Panc1 (cell line): ENCODE measurements around the gene AUP1. TPM values are rescaled to one million over a fixed set of nuclear protein-coding genes. Genes with fewer than 3 reads are reported as not detected.

Experiments used
- ATAC-seq: fragments of 200-7000 bp; cut with Tn5 transposase; 2 replicates; pipeline ENCODE4 v1.9.1; 2020; ENCODE audit warnings: mild to moderate bottlenecking, moderate library complexity
- BruUV-seq: library from RNA; stranded (reverse); fragments of 400-500 nt; replicated peaks from 2 replicates; lab custom pipeline; 2021; lab: Mats Ljungman, UMichigan
- CTCF ChIA-PET: fragments of 300-600 bp; sonication (Branson Sonifier 250); formaldehyde crosslinking; loops from one replicate; lab custom pipeline; 2022; ENCODE audit warnings: antibody characterized with exemption; lab: Charles Lee
- POLR2A ChIA-PET: fragments of 300-600 bp; sonication (Branson Sonifier 250); formaldehyde crosslinking; loops from one replicate; lab custom pipeline; 2022; ENCODE audit warnings: antibody characterized with exemption; lab: Charles Lee
- DNase-seq: peaks from one replicate; pipeline ENCODE4 v3.0.0-alpha.2; 2010; ENCODE audit warnings: low read depth, low spot score
- H3K27ac ChIP-seq: 2 replicates; pipeline ENCODE4 v1.5.1; 2011; ENCODE audit warnings: mild to moderate bottlenecking, low read length, inconsistent platforms
- H3K27me3 ChIP-seq: fragments of 200-500 bp; sonication (Bioruptor generic); 2 replicates; pipeline ENCODE4 v1.6.0; 2014; ENCODE audit warnings: low read length, inconsistent platforms; ENCODE audit not compliant: control insufficient read depth, insufficient read depth
- H3K36me3 ChIP-seq: fragments of 200-500 bp; sonication (Bioruptor generic); 2 replicates; pipeline ENCODE4 v1.5.1; 2014; ENCODE audit warnings: inconsistent platforms, mild to moderate bottlenecking, low read length, moderate library complexity; ENCODE audit not compliant: control insufficient read depth, insufficient read depth
- H3K4me1 ChIP-seq: 2 replicates; pipeline ENCODE4 v1.5.1; 2011; ENCODE audit warnings: inconsistent platforms, mild to moderate bottlenecking, low read length, moderate library complexity; ENCODE audit not compliant: control insufficient read depth, insufficient read depth
- H3K4me3 ChIP-seq, 2 experiments: 2 replicates each; pipeline ENCODE4 v1.5.1; 2011 to 2012; ENCODE audit warnings: low read depth in 2 of 2, low read length in 2 of 2, mild to moderate bottlenecking in 2 of 2, inconsistent platforms in 1 of 2, moderate library complexity in 1 of 2
- H3K9me3 ChIP-seq: fragments of 200-500 bp; sonication (Bioruptor generic); 2 replicates; pipeline ENCODE4 v1.5.1; 2014; ENCODE audit warnings: low read depth, mild to moderate bottlenecking, inconsistent platforms, low read length, moderate library complexity; ENCODE audit not compliant: control insufficient read depth, insufficient read depth
- POLR2AphosphoS5 ChIP-seq: IDR thresholded peaks from 2 replicates; pipeline ENCODE4 v1.6.1; 2012; ENCODE audit warnings: mild to moderate bottlenecking, low read depth, low read length, moderate library complexity
- SIN3A ChIP-seq: IDR thresholded peaks from 2 replicates; pipeline ENCODE4 v1.6.1; 2012; ENCODE audit warnings: low read depth, mild to moderate bottlenecking, low read length, moderate library complexity, borderline replicate concordance; ENCODE audit not compliant: insufficient read depth
- TCF7L2 ChIP-seq: IDR thresholded peaks from 2 replicates; pipeline ENCODE4 v1.6.1; 2011; ENCODE audit warnings: mild to moderate bottlenecking, low read depth, low read length, inconsistent platforms
- in situ Hi-C: cut with HindIII; loops from 2 replicates; pipeline ENCODE4 v1.10.0; 2016; ENCODE audit warnings: low sequenced_read_pairs, low pct_unique_long_range_greater_than_20kb
- intact Hi-C: fragments of 100-400 bp; cut with micrococcal nuclease; formaldehyde crosslinking; loops from one replicate; pipeline ENCODE4 v1.10.0; 2022; ENCODE audit not compliant: unreplicated experiment
- total RNA-seq: library from RNA; stranded (reverse); gene quantifications from one replicate; pipeline ENCODE4 v1.2.1, GENCODE V29; 2021; ENCODE audit not compliant: unreplicated experiment
- TF ChIP-seq, protein P1 (sequence below), 2 experiments: IDR thresholded peaks; 2 replicates each; pipeline ENCODE4 v1.6.1; 2011 to 2012; ENCODE audit warnings: low read depth in 2 of 2, control low read depth in 1 of 2, low read length in 1 of 2, mild to moderate bottlenecking in 1 of 2, moderate library complexity in 1 of 2; ENCODE audit not compliant: insufficient read depth in 1 of 2
- TF ChIP-seq, protein P2 (sequence below): fragments of 450-650 bp; IDR thresholded peaks from 2 replicates; pipeline ENCODE4 v1.5.1; 2017; ENCODE audit warnings: mild to moderate bottlenecking

Gene AUP1
- total RNA-seq, 1 experiment from 2014 or later = 142 TPM

DNA sequence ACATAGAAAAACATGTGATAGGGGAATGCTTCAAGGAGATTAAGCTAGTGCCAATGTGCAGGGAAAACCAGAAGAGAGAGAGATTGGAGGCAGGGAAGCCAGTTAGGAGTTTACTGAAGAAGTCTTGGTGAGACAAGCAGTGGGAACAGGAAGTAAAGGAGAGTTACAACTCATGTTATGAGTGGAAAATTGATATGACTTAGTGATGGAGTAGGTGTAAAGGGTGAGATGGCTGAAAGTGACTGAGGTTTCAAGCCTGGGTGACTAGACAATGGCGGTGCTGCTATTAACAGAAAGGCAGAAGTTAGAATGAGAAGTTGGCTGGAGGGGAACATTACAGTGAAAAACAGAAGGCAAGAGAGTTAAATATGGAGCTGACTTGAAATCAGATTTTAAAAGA lies 41.6 kb upstream of the AUP1 start:
- intact Hi-C loops (no loop called here), in situ Hi-C loops (no loop called here)
- Histone ChIP-seq H3K27ac (no peak overlapping the region), H3K4me1 (no peaks in the 10 kb centered on the region), H3K27me3 (no peaks in the 10 kb centered on the region), H3K36me3 (no peaks in the 10 kb centered on the region), H3K4me3 (no peak overlapping the region), H3K9me3 (no peaks in the 10 kb centered on the region)
- ChIA-PET POLR2A (no interaction called here), CTCF (interaction anchor here (0.7 kb wide), 1 partner anchor 11 kb away, joined by 6 read pairs; no protein-coding TSS in a partner anchor)
- DNase-seq (no peak), ATAC-seq (no peak)
- TF ChIP-seq POLR2AphosphoS5 (no peak), SIN3A (no peak), TCF7L2 (no peak)
- TF ChIP-seq, protein P1, sequence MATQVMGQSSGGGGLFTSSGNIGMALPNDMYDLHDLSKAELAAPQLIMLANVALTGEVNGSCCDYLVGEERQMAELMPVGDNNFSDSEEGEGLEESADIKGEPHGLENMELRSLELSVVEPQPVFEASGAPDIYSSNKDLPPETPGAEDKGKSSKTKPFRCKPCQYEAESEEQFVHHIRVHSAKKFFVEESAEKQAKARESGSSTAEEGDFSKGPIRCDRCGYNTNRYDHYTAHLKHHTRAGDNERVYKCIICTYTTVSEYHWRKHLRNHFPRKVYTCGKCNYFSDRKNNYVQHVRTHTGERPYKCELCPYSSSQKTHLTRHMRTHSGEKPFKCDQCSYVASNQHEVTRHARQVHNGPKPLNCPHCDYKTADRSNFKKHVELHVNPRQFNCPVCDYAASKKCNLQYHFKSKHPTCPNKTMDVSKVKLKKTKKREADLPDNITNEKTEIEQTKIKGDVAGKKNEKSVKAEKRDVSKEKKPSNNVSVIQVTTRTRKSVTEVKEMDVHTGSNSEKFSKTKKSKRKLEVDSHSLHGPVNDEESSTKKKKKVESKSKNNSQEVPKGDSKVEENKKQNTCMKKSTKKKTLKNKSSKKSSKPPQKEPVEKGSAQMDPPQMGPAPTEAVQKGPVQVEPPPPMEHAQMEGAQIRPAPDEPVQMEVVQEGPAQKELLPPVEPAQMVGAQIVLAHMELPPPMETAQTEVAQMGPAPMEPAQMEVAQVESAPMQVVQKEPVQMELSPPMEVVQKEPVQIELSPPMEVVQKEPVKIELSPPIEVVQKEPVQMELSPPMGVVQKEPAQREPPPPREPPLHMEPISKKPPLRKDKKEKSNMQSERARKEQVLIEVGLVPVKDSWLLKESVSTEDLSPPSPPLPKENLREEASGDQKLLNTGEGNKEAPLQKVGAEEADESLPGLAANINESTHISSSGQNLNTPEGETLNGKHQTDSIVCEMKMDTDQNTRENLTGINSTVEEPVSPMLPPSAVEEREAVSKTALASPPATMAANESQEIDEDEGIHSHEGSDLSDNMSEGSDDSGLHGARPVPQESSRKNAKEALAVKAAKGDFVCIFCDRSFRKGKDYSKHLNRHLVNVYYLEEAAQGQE (IDR thresholded peaks at IDR 0.05; ENCODE audit: insufficient read depth in 1 of 2, low read depth in 2 of 2, low read length in 1 of 2) = no peak
- TF ChIP-seq, protein P2, sequence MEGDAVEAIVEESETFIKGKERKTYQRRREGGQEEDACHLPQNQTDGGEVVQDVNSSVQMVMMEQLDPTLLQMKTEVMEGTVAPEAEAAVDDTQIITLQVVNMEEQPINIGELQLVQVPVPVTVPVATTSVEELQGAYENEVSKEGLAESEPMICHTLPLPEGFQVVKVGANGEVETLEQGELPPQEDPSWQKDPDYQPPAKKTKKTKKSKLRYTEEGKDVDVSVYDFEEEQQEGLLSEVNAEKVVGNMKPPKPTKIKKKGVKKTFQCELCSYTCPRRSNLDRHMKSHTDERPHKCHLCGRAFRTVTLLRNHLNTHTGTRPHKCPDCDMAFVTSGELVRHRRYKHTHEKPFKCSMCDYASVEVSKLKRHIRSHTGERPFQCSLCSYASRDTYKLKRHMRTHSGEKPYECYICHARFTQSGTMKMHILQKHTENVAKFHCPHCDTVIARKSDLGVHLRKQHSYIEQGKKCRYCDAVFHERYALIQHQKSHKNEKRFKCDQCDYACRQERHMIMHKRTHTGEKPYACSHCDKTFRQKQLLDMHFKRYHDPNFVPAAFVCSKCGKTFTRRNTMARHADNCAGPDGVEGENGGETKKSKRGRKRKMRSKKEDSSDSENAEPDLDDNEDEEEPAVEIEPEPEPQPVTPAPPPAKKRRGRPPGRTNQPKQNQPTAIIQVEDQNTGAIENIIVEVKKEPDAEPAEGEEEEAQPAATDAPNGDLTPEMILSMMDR = no peak
- BruUV-seq = no TSS peak

- in situ Hi-C loops (no loop called here), intact Hi-C loops (no loop called here)
- TF ChIP-seq, protein P1 (IDR thresholded peaks at IDR 0.05; ENCODE audit: insufficient read depth in 1 of 2, low read depth in 2 of 2, low read length in 1 of 2) = no peak
- TF ChIP-seq TCF7L2 = no peak
- ChIA-PET POLR2A (no interaction called here), CTCF (no interaction called here)
- Histone ChIP-seq H3K9me3 (no peaks in the 10 kb centered on the region), H3K4me3 (no peak overlapping the region), H3K36me3 (no peaks in the 10 kb centered on the region), H3K27me3 (no peaks in the 10 kb centered on the region), H3K4me1 (no peaks in the 10 kb centered on the region), H3K27ac (no peak overlapping the region)
- no TSS peak for BruUV-seq
- ATAC-seq (no peak), DNase-seq (no peak)
Observed at GRCh38 chr2:74569686-74570085, 40.2 kb upstream of the AUP1 start.
